ENCODE data around the gene TBC1D26.
"Not testable (repeated sequence)": the region's sequence is repeated elsewhere in the genome, so short reads cannot be mapped to it uniquely, and the experiment has no call there.

The TBC1D26 gene

DNA sequence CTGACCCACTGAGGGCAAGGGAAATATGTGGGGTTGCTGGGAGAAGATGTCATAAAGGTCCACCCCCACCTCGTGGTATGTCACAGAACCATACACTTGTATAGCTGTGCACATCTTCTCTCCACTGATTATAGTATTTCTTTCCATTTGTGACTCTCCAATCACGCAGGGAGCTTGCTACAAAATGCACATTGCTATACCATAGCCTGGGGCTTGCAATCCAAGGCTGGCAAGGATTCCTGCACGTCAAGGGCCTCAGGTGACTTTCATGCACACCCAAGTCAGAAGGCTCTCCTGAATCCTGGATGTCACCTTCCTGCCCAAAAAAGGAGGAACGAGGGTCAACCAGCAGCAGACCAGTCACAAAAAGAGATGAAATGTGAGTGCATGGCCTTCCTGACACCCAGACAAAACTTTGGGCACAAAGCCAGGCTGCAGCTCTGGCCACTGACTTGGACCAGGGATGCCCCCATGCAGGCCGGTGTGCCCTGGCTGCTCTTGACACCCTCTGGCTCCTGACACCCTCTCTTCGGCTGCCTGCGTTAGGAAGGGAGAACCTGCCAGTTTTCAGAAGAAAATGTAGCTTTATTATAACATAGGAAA lies 12.1 kb downstream of the TBC1D26 start:
- no peak for DNase-seq

DNA sequence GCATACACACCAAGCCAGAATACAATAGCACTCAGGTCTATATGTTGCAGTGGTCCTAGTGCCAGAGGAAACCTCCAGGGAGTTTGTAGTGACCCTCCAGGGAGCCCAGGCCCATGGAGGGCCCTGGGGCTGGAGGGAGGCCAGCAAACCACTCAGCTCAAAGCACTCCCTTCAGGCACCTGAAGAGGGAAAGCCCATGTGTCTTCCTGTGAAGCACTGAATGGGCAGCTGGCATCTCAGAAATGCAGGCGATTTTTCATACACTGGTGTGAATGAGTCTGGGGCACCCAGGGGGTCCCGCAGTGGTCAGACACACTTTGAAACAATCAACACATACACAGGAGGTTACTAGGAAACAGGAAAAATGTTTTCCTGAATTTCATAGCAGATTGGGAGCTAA lies 12.8 kb downstream of the TBC1D26 start:
- no peak for DNase-seq

DNA sequence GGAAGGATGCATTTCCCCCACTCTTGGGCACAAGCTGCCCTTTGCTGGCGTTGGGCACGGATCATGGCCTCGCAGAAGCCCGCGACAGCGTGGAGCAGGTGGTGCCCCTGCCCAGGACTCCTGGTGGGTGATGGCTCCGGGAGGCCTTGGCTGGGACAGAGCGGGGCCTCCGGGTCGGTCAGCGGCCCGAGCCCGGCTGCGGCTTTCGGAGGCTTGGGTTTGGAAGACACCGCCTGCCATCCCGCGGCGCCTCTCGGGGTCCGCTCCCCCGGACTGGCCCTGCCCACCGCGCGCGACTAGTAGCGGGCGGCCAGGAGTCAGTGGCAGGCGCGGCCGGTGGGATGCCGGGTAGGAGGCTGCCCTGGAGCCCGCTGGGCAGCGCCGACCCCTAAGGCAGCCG lies 17.3 kb downstream of the TBC1D26 start:
- DNase-seq, result not testable (repeated sequence)

DNA sequence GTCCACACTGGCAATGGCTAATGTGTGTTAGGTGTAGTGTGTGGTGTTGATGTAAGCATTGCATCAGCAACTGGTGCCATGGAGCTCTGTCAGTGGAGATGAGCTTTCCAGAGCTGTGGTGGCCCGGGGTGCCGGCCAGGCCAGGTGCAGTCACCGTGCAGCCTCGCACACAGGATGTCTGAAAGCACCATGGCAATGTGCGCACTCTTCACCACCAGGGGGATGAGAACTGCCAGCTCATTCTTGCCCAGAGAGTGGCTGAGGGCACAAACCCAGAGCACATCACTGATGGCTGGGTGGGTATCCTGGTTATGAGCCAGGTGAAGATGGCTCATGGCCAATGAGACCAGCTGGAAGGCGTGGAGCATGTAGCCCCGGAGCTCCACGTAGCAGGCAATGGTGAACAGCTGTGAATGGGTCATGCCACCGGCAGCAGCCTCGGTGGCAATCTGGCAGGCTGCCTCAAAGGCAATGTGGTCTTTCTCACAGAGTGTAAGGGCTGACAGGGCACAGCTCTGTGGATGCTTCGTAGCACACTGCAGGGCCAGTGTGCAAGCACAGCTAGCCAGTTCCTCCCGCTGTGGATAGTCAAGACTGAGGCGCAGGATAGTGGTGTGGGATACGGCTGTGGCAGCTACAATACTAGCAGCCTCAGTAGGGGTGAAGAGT lies 36.9 kb downstream of the TBC1D26 start:
- DNase-seq, result not testable (repeated sequence)

DNA sequence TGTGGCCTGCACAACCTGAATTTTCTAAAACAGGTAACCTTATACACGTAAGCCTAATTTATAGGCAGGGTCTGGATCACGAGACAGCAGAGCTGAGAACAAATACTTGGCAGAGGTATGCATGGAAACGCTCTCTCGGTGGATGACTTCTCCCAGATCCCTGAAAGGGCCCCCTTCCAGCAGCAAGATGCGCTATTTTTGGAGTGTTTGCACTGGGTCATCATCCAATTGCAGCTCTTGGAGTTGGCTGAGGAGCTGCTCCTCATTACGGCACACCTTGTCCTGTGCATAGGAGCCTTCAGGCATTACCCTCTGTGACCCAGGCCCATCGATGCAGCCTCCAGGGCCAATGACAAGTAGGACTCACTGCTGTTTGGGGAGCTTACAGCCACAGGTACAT lies 38.6 kb downstream of the TBC1D26 start:
- not testable (repeated sequence) for DNase-seq

DNA sequence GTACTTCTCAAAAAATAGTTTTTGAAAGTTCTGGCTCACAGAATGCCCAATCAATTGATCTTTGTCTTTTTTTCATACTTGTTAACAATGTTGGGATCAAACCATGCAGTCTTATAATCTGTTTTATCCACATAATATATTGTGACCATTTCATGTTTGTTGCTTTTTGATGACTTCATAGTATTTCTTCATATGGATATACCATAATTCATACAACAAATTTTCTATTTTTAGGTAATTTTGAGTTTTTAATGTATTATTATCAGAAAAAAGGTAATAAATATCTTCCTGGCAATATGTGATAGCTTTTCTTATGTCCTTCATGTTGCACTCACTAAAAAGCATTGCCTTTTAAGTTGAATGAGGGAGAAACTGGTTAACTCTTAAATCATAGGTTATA lies 44.8 kb downstream of the TBC1D26 start:
- DNase-seq, result no peak

DNA sequence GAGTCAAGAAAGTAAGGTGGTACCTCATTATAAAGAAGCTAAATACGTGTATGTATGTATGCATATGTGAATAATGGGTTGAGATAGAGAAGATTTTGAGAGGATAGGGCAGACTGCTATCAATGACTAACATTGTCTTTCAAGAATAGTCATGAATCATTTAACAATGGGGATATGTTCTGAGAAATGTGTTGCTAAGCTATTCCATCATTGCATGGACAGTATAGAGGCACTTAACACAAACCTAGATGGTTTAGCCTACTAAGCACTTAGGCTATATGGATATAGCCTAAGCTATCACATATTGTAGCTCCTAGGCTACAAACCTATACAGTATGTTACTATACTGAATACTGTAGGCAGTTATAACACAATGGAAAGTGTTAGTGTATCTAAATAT lies 45.2 kb downstream of the TBC1D26 start:
- DNase-seq, result no peak

DNA sequence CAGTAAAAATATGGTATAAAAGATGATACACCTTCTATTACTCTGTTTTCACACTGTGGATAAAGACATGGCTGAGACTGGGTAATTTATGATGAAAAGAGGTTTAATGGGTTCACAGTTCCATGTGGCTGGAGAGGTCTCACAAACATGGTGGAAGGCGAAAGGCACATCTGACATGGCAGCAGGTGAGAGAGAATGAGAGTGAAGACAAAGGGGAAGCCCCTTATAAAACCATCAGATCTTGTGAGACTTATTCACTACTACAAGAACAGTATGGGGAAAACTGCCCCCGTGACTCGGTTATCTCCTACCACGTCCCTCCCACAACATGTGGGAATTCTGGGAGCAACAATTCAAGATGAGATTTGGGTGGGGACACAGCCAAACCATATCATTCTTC lies 45.6 kb downstream of the TBC1D26 start:
- no peak for DNase-seq

DNA sequence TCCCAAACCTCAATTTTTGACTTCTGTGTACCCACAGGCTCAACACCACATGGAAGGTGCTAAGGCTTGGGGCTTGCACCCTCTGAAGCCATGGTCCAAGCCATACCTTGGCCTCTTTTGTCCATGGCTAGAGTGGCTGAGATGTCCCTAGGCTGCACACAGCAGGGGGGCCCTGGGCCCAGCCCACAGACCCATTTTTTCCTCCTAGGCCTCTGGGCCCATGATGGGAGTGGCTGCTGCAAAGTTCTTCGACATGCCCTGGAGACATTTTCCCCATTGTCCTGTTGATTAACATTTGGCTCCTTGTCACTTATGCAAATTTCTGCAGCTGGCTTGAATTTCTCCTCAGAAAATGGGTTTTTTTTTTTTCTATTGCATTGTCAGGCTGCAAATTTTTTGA lies 47.0 kb downstream of the TBC1D26 start:
- no peak for DNase-seq

DNA sequence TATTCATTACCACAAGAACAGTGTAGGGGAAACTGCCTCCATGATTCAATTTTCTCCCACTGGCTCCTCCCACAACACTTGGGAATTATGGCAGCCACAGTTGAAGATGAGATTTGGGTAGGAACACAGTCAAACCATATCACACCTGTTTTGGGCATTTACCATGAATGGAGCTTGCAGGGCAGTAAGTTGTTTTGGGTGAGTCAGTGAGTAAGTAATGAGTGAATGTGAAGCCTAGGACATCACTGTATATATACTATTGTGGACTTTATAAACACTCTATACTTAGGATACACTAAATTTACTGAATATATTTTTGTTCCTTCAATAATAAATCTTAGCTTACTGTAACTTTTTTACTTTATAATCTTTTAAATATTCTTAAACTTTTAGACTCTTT lies 48.1 kb downstream of the TBC1D26 start:
- DNase-seq, result no peak

DNA sequence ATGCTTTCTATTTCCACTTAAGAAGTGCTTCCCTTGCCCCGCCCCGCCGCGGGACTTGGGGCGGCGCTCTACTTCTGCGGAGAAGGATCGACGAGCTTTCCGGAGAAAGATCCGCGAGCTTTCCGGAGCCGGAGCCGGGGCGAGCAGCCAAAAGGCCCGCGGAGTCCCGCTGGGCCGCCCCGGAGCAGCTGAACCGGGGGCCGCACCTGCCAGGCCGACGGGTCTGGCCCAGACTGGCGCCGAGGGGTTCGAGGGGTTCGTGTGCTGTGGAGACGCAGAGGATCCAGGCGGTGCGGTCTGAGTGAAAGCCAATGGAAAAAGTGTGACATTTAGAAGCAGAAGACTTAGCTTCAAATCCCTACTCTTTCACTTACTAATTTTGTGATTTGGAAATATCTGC lies 50.8 kb downstream of the TBC1D26 start:
- DNase-seq, result no peak

DNA sequence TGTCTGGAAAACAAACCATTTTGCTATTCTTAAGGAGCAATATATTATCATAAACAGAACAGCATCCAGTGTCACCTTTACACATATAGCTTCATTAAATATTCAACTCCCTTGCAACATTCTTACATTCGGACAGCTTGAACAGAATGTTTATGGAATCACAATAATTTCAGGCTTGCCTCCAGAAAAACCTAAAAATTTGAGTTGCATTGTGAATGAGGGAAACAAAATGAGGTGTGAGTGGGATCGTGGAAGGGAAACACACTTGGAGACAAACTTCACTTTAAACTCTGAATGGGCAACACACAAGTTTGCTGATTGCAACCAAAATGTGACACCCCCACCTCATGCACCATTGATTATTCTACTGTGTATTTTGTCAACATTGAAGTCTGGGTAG lies 51.4 kb downstream of the TBC1D26 start:
- DNase-seq, result no peak

DNA sequence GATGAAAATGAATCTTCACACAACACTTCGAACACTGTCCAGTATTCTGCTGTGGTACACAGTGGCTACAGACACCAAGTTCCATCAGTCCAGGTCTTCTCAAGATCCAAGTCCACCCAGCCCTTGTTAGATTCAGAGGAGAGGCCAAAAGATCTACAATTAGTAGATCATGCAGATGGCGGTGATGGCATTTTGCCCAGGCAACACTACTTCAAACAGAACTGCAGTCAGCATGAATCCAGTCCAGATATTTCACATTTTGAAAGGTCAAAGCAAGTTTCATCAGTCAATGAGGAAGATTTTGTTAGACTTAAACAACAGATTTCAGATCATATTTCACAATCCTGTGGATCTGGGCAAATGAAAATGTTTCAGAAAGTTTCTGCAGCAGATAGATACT lies 52.3 kb downstream of the TBC1D26 start:
- DNase-seq, result not testable (repeated sequence)

DNA sequence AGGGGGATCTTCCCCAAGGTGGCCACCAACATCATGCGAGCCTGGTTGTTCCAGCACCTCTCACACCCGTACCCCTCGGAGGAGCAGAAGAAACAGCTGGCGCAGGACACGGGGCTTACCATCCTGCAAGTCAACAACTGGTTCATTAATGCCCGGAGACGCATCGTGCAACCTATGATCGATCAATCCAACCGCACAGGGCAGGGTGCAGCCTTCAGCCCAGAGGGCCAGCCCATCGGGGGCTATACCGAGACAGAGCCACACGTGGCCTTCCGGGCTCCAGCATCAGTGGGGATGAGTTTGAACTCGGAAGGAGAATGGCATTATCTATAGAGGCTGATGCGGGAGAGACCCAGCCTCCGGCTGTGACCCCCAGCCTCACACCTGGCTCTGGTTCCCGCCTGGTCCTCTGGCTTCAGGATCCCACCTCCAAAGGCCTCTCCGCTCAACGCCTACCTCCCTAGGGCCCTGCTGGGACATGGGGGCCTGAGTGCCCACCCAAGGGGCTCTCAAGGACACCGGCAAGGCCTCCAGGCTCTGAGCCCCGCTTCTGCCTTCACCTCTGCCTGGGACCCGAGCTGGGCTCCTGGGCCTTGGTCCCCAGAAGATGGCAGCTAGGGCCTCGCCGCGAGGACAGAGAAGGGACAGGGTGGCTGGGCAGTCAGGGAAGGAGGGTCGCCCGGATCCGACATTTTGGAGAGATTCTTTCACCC lies 55.4 kb downstream of the TBC1D26 start:
- not testable (repeated sequence) for DNase-seq

DNA sequence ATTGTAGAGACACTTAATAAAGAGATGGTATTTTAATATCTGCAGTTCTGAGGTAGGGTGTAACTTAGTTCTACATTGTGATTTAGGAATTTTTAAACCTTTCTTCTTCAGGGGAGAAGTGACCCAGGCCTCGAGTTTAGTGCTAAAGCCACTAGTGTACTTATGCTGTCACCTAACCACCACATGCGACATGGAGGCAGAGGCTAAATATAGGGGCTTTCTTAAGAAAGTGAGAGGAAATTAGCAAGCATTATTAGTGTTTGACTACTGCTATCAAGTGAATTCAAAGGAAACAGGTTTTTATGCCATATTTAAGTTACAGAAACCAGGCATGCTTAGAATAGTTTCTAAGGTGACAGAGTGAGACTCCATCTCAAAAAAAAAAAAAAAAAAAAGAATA lies 56.3 kb downstream of the TBC1D26 start:
- DNase-seq, result not testable (repeated sequence)
